Fibroblast of pulmonary artery (primary cell): ENCODE data around the gene PRPF19.

Source experiments
- DNase-seq: peaks from one replicate; pipeline ENCODE4 v3.0.0-alpha.2; 2010; ENCODE audit warnings: low read depth
- H3K4me3 ChIP-seq: replicated peaks from 2 replicates; pipeline ENCODE4 v1.5.1; 2011; ENCODE audit warnings: low read depth, mild to moderate bottlenecking, control low read depth, low read length, moderate library complexity
- CTCF ChIP-seq: IDR thresholded peaks from 2 replicates; pipeline ENCODE4 v1.5.1; 2011; ENCODE audit warnings: mild to moderate bottlenecking, control low read depth, low read length, inconsistent platforms; ENCODE audit errors: missing control alignments

Gene PRPF19

DNA sequence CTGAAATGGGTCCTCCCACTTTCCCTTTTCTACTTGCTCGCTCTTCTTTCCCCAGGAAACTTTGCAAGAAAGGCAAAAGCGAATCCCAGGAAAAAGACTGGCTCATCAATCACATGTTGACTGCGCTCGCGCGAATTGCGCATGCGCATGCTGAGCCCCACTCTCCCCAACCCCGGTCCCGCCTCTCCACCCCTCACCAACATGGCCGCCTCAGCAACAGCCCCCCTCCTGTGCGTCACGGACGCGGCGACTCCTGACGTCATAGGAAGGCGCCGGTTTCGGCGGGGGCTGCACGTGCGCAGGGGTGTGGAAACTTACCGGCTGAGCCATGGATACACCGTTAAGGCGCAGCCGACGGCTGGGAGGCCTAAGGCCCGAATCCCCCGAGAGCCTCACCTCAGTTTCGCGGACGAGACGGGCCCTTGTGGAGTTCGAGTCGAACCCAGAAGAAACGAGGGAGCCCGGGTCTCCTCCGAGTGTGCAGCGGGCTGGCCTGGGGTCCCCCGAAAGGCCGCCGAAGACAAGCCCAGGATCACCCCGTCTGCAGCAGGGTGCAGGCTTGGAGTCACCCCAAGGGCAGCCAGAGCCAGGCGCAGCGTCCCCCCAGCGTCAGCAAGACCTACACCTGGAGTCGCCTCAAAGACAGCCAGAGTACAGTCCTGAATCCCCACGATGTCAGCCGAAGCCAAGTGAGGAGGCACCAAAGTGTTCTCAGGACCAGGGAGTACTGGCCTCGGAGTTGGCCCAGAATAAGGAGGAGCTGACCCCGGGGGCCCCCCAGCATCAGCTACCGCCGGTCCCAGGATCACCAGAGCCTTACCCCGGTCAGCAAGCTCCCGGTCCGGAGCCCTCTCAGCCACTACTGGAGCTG, 64.4 kb downstream of the PRPF19 start, which contains the start of gene CCDC86:
CCDC86 (plus strand) TSS at position 317 of the 871 bp plus-strand sequence; CDS start at position 329, 12 bp downstream.
- peak; percentile 98 for DNase-seq
- no peak for TF ChIP-seq CTCF
- H3K4me3 ChIP-seq: peak within 1 kb of the TSS; percentile 95
